NCI-H1417 treated with DMSO at 0.1 percent for 48 hours (cell line): Measurements from ENCODE around the gene AGAP9.
"Not testable (repeated sequence)": the region's sequence is repeated elsewhere in the genome, so short reads cannot be mapped to it uniquely, and the experiment has no call there.

Source experiments
- DNase-seq: peaks from one replicate; lab custom pipeline; 2025; lab: John Stamatoyannopoulos, UW

The AGAP9 gene

DNA sequence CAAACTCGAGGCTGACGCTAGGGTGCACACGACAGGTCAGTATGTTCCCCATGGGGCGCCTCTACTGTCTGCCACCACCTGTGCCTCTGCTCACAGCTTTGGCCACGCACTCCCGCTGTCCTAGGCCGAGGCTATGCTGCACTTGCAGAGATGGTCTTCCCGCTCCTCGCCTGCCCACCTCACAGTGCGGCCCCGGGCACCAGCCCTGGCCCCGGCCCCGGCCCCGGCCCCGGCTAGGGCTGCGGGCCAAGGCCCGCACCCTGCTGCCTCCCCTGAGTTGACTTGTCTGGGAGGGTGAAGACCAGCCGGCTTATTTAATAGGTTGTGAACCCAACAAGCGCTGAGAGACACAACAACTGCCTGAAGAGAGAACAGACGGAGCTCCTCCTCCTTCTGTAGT, at the start of gene AGAP9:
AGAP9 (minus strand) TSS at position 164 of the 400 bp plus-strand sequence; CDS start at position 52, 112 bp downstream.
- DNase-seq = not testable (repeated sequence)

DNA sequence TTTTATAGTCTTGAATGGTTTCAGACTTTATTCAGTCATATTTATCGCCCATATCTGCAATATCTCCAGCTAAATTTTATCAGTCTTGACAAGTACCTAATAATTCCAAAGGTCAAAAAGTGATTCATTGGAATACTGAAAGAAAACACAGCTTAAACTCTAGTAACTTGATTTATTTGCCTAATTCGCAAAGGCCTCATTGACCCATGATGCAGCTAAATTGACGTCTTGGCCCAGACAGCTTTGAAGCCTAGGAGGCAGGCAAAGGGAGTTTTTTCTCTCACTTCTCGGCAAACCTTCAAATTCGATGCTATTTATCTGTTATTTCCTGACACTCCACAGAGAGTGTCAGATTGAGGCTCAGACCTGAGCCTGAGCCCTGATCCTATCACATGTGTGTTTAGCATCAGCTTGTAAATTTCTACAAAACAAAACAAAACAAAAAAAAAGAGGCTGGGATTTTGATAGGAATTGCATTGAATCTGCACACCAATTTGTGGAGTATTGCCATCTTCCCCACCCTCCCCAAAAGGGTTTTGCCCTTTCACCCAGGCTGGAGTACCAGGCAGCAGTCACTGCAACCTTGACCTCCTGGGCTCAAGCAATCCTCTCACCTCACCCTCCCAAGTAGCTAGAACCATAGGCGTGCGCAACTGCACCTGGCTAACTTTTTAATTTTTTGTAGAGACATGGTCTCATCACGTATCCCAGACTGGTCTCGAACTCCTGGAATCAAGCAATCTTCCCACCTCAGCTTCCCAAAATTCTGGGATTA, 47.9 kb upstream of the AGAP9 start:
- DNase-seq = not testable (repeated sequence)

DNA sequence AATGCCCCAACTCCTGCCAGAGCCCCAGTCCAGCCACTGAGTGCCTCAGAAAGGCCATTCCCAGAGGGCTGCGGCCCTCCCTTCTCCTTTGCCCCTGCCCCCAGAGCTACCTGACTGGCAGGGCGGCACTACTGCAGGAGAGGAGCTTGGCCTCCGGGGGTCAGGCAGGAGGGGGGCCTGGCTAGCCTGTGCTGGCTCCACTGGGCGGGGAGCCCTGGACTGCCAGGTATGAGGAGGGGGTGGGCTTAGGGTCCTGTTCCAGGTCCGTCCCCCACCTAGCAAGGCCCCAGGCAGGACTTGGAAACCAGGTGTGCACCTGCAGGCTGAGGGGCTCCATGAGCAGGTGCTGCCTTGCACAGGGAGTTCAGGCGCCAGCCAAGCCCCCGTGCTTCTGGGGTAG, 43.3 kb upstream of the AGAP9 start:
- not testable (repeated sequence) for DNase-seq

- DNase-seq = not testable (repeated sequence)
Measured at GRCh38 chr10:47566108-47566699, 42.8 kb upstream of the AGAP9 start.

GRCh38 chr10:47565517-47565920, 42.1 kb upstream of the AGAP9 start:
- DNase-seq = not testable (repeated sequence)

- DNase-seq = not testable (repeated sequence)
Measured at GRCh38 chr10:47564953-47565352, 41.5 kb upstream of the AGAP9 start.

- DNase-seq = not testable (repeated sequence)
Measured at GRCh38 chr10:47564318-47564717, 40.9 kb upstream of the AGAP9 start.

GRCh38 chr10:47560452-47560851, 37.0 kb upstream of the AGAP9 start:
- not testable (repeated sequence) for DNase-seq

- not testable (repeated sequence) for DNase-seq
Measured at GRCh38 chr10:47559718-47560308, 36.4 kb upstream of the AGAP9 start.

DNA sequence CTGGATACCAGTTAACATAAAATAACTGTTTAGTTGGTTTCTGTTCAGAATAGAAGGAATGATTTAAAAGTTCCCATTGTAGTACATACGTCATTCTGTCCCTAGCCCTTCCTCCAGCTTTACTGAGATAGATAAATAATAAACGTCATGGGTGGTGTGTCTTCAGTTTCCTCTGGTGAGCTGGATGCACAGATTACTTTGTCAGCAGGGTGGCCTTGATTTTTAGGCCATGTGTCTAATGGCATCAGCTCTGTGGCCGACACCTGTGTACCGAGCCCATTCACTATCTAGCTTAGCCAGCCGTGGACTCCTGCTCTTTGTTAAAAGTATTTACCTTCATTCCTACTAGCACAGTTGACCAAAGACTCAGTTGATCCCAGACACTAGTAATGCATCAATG, 34.7 kb upstream of the AGAP9 start:
- DNase-seq = not testable (repeated sequence)

DNA sequence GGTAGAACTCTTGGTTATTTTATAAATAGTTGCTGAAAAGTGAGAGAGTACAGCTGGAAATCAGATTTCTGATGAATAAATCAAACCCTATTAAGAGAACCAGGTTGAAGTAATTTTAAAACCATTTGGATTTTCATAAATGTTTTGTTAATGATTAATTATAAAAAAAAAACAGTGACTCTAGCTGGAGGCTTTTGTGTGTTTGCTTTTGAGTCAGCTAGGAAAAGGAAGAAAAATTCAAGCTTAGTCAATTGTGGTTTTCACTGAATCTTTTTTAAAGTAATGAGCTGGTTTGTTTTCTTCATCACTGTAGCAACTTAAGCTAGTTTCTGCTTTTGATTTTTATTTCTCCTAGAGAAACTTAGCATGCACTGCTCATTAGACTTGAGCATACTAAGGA, 34.2 kb upstream of the AGAP9 start:
- not testable (repeated sequence) for DNase-seq

GRCh38 chr10:47555334-47555733, 31.9 kb upstream of the AGAP9 start:
- DNase-seq = not testable (repeated sequence)

GRCh38 chr10:47554552-47554951, 31.1 kb upstream of the AGAP9 start:
- DNase-seq = not testable (repeated sequence)

DNA sequence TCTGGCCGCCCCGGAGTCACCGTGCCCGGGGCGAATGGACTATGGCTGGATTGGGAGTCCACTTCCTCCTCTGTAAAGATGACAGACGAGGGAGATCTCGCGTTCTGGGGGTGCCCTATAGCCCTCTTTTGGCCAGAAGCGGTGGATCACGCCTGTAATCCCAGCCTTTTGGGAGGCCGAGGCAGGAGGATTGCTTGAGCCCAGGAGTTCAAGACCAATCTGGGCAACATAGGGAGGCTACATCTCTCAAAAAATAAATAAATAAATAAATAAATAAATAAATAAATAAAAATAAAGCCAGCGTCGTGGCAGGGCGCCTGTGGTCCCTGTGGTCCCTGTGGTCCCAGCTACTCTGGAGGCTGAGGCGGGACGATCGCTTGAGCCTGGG, 30.4 kb upstream of the AGAP9 start:
- DNase-seq = not testable (repeated sequence)

GRCh38 chr10:47553214-47553859, 29.9 kb upstream of the AGAP9 start:
- DNase-seq = peak; percentile 14

GRCh38 chr10:47552719-47553118, 29.3 kb upstream of the AGAP9 start:
- not testable (repeated sequence) for DNase-seq

GRCh38 chr10:47547286-47547685, 23.8 kb upstream of the AGAP9 start:
- DNase-seq = not testable (repeated sequence)

GRCh38 chr10:47536430-47536829, 13.0 kb upstream of the AGAP9 start:
- not testable (repeated sequence) for DNase-seq

- not testable (repeated sequence) for DNase-seq
Measured at GRCh38 chr10:47502313-47502712, 21.1 kb downstream of the AGAP9 start.

DNA sequence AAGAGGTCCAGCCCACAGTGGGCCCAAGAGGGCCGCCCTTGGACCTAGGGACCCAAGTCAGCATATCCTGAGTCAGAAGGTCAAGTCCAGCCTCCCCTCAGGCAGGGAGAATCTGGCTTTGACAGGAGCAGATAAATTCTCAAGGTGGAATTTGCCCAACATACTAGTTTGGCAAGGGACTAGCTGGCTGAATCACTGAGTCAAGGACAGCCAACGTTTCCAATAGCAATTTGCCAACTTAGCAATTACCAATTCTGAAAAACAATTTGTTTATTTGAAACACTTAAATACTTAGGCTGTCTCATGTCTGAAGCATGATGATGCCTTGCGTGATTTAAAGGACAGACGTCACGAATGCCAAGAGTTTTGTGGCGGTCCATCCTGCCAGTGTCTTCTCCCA, 29.2 kb downstream of the AGAP9 start:
- not testable (repeated sequence) for DNase-seq

DNA sequence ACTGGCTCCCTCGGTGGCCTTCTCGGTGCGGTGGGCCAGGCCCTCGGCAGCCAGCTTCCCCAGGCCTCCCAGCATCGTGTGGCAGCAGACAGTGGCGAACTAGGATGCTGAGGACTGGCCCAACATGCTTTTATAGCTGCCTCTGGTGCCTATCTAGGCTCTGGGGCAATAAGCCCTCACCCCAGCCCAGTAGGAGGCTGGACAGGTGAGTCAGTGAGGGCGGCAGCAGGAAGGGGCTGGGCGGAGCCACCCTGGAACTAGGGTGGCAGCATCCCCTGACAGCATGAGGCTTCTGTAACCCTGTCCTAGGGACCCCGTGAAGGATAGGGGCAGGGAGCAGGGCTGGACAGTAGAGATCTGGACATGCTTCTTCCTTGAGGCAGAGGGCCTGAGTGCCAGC, 31.8 kb downstream of the AGAP9 start, which contains the start of gene FAM25G:
FAM25G (minus strand) TSS at position 101 of the 400 bp plus-strand sequence; CDS start at position 75, 26 bp downstream.
- not testable (repeated sequence) for DNase-seq

DNA sequence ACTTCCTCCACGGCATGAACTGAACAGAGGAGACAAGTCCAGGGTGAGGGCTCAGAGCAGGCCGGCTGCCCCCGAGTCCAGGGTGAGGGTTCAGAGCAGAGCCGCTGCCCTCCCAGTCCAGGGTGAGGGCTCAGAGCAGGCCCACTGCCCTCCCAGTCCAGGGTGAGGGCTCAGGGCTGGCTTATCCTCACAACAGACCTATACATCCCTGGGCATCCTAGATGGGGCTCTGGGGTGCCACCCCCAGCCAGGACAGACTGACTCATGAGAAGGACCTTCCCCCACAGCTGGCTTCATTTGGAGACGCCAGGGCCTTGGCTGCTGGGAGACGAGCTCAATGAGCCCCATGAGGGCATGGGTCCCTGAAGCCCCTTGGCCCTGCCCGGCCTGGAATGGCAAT, 33.8 kb downstream of the AGAP9 start:
- not testable (repeated sequence) for DNase-seq
